GM23338 (cell line): ENCODE data around the gene RHEX. TPM values are rescaled to one million over a fixed set of nuclear protein-coding genes. Genes with fewer than 3 reads are reported as not detected.

Experiments used
- ATAC-seq: fragments of 200-7000 bp; cut with Tn5 transposase; 3 replicates; pipeline ENCODE4 v1.9.1; 2020
- DNase-seq: peaks from one replicate; pipeline ENCODE4 v3.0.0-alpha.2; 2015; ENCODE audit warnings: low spot score
- H2AFZ ChIP-seq: fragments of 200-600 bp; sonication (generic); 2 replicates; pipeline ENCODE4 v1.8.0; 2016; ENCODE audit warnings: antibody characterized with exemption, mild to moderate bottlenecking, moderate library complexity
- H3F3A ChIP-seq: fragments of 200-600 bp; sonication (generic); replicated peaks from 2 replicates; pipeline ENCODE4 v1.8.0; 2017; ENCODE audit warnings: antibody characterized with exemption, mixed run types, low read depth
- H3K27ac ChIP-seq: fragments of 200-600 bp; sonication (generic); 2 replicates; pipeline ENCODE4 v1.6.1; 2016; ENCODE audit warnings: low read depth
- H3K27me3 ChIP-seq: fragments of 200-600 bp; sonication (generic); 2 replicates; pipeline ENCODE4 v1.8.0; 2016; ENCODE audit warnings: mild to moderate bottlenecking, mixed run types, moderate library complexity; ENCODE audit not compliant: insufficient read depth
- H3K36me3 ChIP-seq: fragments of 200-600 bp; sonication (generic); 2 replicates; pipeline ENCODE4 v1.8.0; 2016; ENCODE audit warnings: mild to moderate bottlenecking; ENCODE audit not compliant: insufficient read depth
- H3K4me1 ChIP-seq: fragments of 200-600 bp; sonication (generic); 2 replicates; pipeline ENCODE4 v1.8.0; 2016; ENCODE audit warnings: mild to moderate bottlenecking, moderate library complexity; ENCODE audit not compliant: insufficient read depth
- H3K4me2 ChIP-seq: fragments of 200-600 bp; sonication (generic); 2 replicates; pipeline ENCODE4 v1.7.1; 2017; ENCODE audit warnings: mixed run types
- H3K4me3 ChIP-seq: fragments of 200-600 bp; sonication (generic); 2 replicates; pipeline ENCODE4 v1.6.1; 2016; ENCODE audit warnings: mixed run types
- H3K79me2 ChIP-seq: fragments of 200-600 bp; sonication (generic); replicated peaks from 2 replicates; pipeline ENCODE4 v1.8.0; 2017; ENCODE audit warnings: mild to moderate bottlenecking; ENCODE audit not compliant: insufficient read depth
- H3K9me2 ChIP-seq: fragments of 200-600 bp; sonication (generic); 2 replicates; pipeline ENCODE4 v1.8.0; 2017; ENCODE audit not compliant: insufficient read depth
- H4K20me1 ChIP-seq: fragments of 200-600 bp; sonication (generic); replicated peaks from 2 replicates; pipeline ENCODE4 v1.8.0; 2017; ENCODE audit warnings: mild to moderate bottlenecking; ENCODE audit not compliant: insufficient read depth
- H3K27ac Mint-ChIP-seq: 2 replicates; pipeline ENCODE4 v1.8.0; 2020; ENCODE audit warnings: inconsistent platforms, mild to moderate bottlenecking, moderate library complexity, mixed read lengths
- H3K27me3 Mint-ChIP-seq: 3 replicates; pipeline ENCODE4 v1.8.0; 2022; ENCODE audit warnings: low read depth, mild to moderate bottlenecking, moderate library complexity, mixed read lengths, inconsistent platforms; ENCODE audit not compliant: insufficient read depth, poor library complexity
- H3K36me3 Mint-ChIP-seq: 3 replicates; pipeline ENCODE4 v1.8.0; 2021; ENCODE audit warnings: low read depth, mild to moderate bottlenecking, inconsistent platforms, moderate library complexity, mixed read lengths
- H3K4me1 Mint-ChIP-seq: 3 replicates; pipeline ENCODE4 v1.8.0; 2020; ENCODE audit warnings: mild to moderate bottlenecking, inconsistent platforms, mixed read lengths
- H3K4me3 Mint-ChIP-seq: 3 replicates; pipeline ENCODE4 v1.8.0; 2021; ENCODE audit warnings: moderate library complexity, mild to moderate bottlenecking, inconsistent platforms, mixed read lengths
- H3K9me3 Mint-ChIP-seq: 3 replicates; pipeline ENCODE4 v1.8.0; 2020; ENCODE audit warnings: moderate library complexity, mild to moderate bottlenecking, inconsistent platforms, mixed read lengths
- EZH2 ChIP-seq: fragments of 200-600 bp; sonication (generic); IDR thresholded peaks from one replicate; pipeline ENCODE4 v1.8.0; 2017; ENCODE audit warnings: antibody characterized with exemption, mild to moderate bottlenecking, low read depth; ENCODE audit not compliant: unreplicated experiment
- REST ChIP-seq: IDR thresholded peaks from one replicate; pipeline ENCODE4 v1.6.1; 2018; ENCODE audit warnings: antibody characterized with exemption; ENCODE audit not compliant: unreplicated experiment
- polyA plus RNA-seq: library from polyadenylated mRNA; unstranded; fragments of >200 nt; fragmentation: Nextera tagmentation; extraction: Ambion mirVana; gene quantifications from 2 replicates; pipeline ENCODE4 v1.2.1, GENCODE V29; 2016
- total RNA-seq: library from RNA; depleted of rRNA; stranded (reverse); fragments of >200 nt; shearing (Covaris generic); gene quantifications from 2 replicates; pipeline ENCODE4 v1.2.3, GENCODE V29; 2014
- TF ChIP-seq, protein P1 (sequence below), 2 experiments: fragments of 200-600 bp in 1 of 2; sonication (generic) in 1 of 2; conservative IDR thresholded peaks; 2 replicates each; pipeline versions ENCODE4 v1.5.1 to v1.6.1; 2016 to 2017; ENCODE audit warnings: antibody characterized with exemption in 2 of 2, low read depth in 2 of 2, mild to moderate bottlenecking in 2 of 2, moderate library complexity in 1 of 2
- TF ChIP-seq, protein P2 (sequence below): fragments of 250-450 bp; sonication (Bioruptor Pico); IDR thresholded peaks from 2 replicates; pipeline ENCODE4 v1.5.0; 2020; ENCODE audit warnings: mild to moderate bottlenecking, moderate library complexity

The RHEX gene
- total and polyA plus RNA-seq, 2 experiments from 2014 or later: not detected

GRCh38 chr1:206102292-206102936, 49.4 kb downstream of the RHEX start:
- H2AFZ ChIP-seq: no peak overlapping the region
- Mint-ChIP-seq H3K27ac (0 out of 2 replicates have a peak overlapping the region, but pooled peaks have one; percentile 8), H3K4me1 (no peaks in the 10 kb centered on the region), H3K36me3 (no peaks in the 10 kb centered on the region), H3K9me3 (no peaks in the 10 kb centered on the region), H3K27me3 (peaks cover 5% of the 10 kb centered on the region), H3K4me3 (no peak overlapping the region)
- H3K4me2 ChIP-seq: no peak overlapping the region
- no peak overlapping the region for H3K4me3 ChIP-seq
- no peaks in the 10 kb centered on the region for H3K36me3 ChIP-seq
- H3K27me3 ChIP-seq: no peaks in the 10 kb centered on the region
- H4K20me1 ChIP-seq: no peaks in the 10 kb centered on the region
- no peak for DNase-seq
- no peak for TF ChIP-seq EZH2
- TF ChIP-seq REST: no peak
- TF ChIP-seq, protein P1, sequence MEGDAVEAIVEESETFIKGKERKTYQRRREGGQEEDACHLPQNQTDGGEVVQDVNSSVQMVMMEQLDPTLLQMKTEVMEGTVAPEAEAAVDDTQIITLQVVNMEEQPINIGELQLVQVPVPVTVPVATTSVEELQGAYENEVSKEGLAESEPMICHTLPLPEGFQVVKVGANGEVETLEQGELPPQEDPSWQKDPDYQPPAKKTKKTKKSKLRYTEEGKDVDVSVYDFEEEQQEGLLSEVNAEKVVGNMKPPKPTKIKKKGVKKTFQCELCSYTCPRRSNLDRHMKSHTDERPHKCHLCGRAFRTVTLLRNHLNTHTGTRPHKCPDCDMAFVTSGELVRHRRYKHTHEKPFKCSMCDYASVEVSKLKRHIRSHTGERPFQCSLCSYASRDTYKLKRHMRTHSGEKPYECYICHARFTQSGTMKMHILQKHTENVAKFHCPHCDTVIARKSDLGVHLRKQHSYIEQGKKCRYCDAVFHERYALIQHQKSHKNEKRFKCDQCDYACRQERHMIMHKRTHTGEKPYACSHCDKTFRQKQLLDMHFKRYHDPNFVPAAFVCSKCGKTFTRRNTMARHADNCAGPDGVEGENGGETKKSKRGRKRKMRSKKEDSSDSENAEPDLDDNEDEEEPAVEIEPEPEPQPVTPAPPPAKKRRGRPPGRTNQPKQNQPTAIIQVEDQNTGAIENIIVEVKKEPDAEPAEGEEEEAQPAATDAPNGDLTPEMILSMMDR (conservative IDR thresholded peaks at IDR 0.05; ENCODE audit: low read depth in 2 of 2): no peak
- TF ChIP-seq, protein P2, sequence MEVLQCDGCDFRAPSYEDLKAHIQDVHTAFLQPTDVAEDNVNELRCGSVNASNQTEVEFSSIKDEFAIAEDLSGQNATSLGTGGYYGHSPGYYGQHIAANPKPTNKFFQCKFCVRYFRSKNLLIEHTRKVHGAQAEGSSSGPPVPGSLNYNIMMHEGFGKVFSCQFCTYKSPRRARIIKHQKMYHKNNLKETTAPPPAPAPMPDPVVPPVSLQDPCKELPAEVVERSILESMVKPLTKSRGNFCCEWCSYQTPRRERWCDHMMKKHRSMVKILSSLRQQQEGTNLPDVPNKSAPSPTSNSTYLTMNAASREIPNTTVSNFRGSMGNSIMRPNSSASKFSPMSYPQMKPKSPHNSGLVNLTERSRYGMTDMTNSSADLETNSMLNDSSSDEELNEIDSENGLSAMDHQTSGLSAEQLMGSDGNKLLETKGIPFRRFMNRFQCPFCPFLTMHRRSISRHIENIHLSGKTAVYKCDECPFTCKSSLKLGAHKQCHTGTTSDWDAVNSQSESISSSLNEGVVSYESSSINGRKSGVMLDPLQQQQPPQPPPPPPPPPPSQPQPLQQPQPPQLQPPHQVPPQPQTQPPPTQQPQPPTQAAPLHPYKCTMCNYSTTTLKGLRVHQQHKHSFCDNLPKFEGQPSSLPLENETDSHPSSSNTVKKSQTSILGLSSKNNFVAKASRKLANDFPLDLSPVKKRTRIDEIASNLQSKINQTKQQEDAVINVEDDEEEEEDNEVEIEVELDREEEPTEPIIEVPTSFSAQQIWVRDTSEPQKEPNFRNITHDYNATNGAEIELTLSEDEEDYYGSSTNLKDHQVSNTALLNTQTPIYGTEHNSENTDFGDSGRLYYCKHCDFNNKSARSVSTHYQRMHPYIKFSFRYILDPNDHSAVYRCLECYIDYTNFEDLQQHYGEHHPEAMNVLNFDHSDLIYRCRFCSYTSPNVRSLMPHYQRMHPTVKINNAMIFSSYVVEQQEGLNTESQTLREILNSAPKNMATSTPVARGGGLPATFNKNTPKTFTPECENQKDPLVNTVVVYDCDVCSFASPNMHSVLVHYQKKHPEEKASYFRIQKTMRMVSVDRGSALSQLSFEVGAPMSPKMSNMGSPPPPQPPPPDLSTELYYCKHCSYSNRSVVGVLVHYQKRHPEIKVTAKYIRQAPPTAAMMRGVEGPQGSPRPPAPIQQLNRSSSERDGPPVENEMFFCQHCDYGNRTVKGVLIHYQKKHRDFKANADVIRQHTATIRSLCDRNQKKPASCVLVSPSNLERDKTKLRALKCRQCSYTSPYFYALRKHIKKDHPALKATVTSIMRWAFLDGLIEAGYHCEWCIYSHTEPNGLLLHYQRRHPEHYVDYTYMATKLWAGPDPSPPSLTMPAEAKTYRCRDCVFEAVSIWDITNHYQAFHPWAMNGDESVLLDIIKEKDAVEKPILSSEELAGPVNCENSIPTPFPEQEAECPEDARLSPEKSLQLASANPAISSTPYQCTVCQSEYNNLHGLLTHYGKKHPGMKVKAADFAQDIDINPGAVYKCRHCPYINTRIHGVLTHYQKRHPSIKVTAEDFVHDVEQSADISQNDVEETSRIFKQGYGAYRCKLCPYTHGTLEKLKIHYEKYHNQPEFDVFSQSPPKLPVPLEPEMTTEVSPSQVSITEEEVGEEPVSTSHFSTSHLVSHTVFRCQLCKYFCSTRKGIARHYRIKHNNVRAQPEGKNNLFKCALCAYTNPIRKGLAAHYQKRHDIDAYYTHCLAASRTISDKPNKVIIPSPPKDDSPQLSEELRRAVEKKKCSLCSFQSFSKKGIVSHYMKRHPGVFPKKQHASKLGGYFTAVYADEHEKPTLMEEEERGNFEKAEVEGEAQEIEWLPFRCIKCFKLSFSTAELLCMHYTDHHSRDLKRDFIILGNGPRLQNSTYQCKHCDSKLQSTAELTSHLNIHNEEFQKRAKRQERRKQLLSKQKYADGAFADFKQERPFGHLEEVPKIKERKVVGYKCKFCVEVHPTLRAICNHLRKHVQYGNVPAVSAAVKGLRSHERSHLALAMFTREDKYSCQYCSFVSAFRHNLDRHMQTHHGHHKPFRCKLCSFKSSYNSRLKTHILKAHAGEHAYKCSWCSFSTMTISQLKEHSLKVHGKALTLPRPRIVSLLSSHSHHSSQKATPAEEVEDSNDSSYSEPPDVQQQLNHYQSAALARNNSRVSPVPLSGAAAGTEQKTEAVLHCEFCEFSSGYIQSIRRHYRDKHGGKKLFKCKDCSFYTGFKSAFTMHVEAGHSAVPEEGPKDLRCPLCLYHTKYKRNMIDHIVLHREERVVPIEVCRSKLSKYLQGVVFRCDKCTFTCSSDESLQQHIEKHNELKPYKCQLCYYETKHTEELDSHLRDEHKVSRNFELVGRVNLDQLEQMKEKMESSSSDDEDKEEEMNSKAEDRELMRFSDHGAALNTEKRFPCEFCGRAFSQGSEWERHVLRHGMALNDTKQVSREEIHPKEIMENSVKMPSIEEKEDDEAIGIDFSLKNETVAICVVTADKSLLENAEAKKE (CRISPR knock-in tag): no peak
- no peak overlapping the region for H3K27ac ChIP-seq
- H3K4me1 ChIP-seq: no peaks in the 10 kb centered on the region
- no peak for ATAC-seq
- no peaks in the 10 kb centered on the region for H3K79me2 ChIP-seq
- no peaks in the 10 kb centered on the region for H3F3A ChIP-seq
- no peaks in the 10 kb centered on the region for H3K9me2 ChIP-seq
